Transverse colon (tissue), 4 donors: ENCODE results near the gene VIM. TPM values are rescaled to one million over a fixed set of nuclear protein-coding genes. Genes with fewer than 3 reads are reported as not detected.
A peak's percentile ranks its signal among the peaks of the same experiment; 100 is the strongest.

ENCODE experiments used
- DNase-seq: peaks from one replicate; pipeline ENCODE4 v3.0.0-alpha.2; 2019
- H3K27ac ChIP-seq, 4 donors: fragments of 200-600 bp; sonication (generic); 2 replicates each; pipeline ENCODE4 v1.5.1; 2016 to 2018; ENCODE audit warnings: inconsistent platforms in 4 of 4
- H3K27me3 ChIP-seq: fragments of 200-600 bp; sonication (generic); 2 replicates; pipeline ENCODE4 v1.5.1; 2017; ENCODE audit warnings: inconsistent platforms
- H3K36me3 ChIP-seq, 4 donors: fragments of 200-600 bp; sonication (generic); 2 replicates each; pipeline ENCODE4 v1.5.1; 2017 to 2019; ENCODE audit warnings: inconsistent platforms in 4 of 4
- H3K4me1 ChIP-seq, 4 donors: fragments of 200-600 bp; sonication (generic); 2 replicates each; pipeline ENCODE4 v1.5.1; 2017 to 2020; ENCODE audit warnings: inconsistent platforms in 4 of 4
- H3K4me3 ChIP-seq, 4 donors: fragments of 200-600 bp; sonication (generic); 1 replicate in 1 of 4; 2 replicates in 3 of 4; pipeline versions ENCODE4 v1.5.1 to v1.6.1; 2017 to 2019; ENCODE audit warnings: inconsistent platforms in 4 of 4
- H3K9me3 ChIP-seq, 2 donors: fragments of 200-600 bp; sonication (generic); 2 replicates each; pipeline ENCODE4 v1.5.1; 2017 to 2019; ENCODE audit warnings: inconsistent platforms in 2 of 2
- EP300 ChIP-seq: sonication (generic); formaldehyde crosslinking; IDR thresholded peaks from one replicate; pipeline ENCODE4 v1.6.1; 2017; ENCODE audit warnings: antibody characterized with exemption, low read depth
- POLR2A ChIP-seq: fragments of 450-650 bp; IDR thresholded peaks from one replicate; pipeline ENCODE4 v1.6.1; 2016; ENCODE audit warnings: antibody characterized with exemption, mild to moderate bottlenecking, moderate library complexity
- POLR2AphosphoS5 ChIP-seq, 3 donors: sonication (generic); formaldehyde crosslinking; IDR thresholded peaks; one replicate each; pipeline ENCODE4 v1.6.1; 2016; ENCODE audit warnings: antibody characterized with exemption in 3 of 3
- WGBS, 2 donors: methylation state at CpG; one replicate each; pipeline ENCODE4 v1.1.5; 2018; ENCODE audit warnings: low coverage in 1 of 2; 5-methylcytosine and 5-hydroxymethylcytosine counted together
- in situ Hi-C, 4 donors: fragments of 200-750 bp; cut with MboI; loops; one replicate each; pipeline versions ENCODE4 v1.15.0 to v1.15.1; 2017; ENCODE audit warnings: low sequenced_read_pairs in 3 of 4, low pct_ligation_motif_present in 1 of 4, low pct_unique_long_range_greater_than_20kb in 1 of 4
- intact Hi-C: fragments of 100-400 bp; cut with DNase I; formaldehyde crosslinking; loops from one replicate; pipeline ENCODE4 v1.15.1; 2023; ENCODE audit warnings: low total_unique reads
- total RNA-seq, 4 donors: library from RNA; depleted of rRNA; stranded (reverse); fragments of >200 nt; gene quantifications; one replicate each; pipeline ENCODE4 v1.1.0, GENCODE V29; 2016
- TF ChIP-seq, protein P1 (sequence below), 5 experiments: fragments of 200-600 bp in 3 of 5; fragments of 450-650 bp in 2 of 5; sonication (generic) in 3 of 5; IDR thresholded peaks; 1 replicate in 2 of 5; 2 replicates in 3 of 5; pipeline ENCODE4 v1.5.1; 2016 to 2017; ENCODE audit warnings: antibody characterized with exemption in 5 of 5, inconsistent platforms in 3 of 5, mild to moderate bottlenecking in 2 of 5, moderate library complexity in 1 of 5

VIM gene
- 1,000 to 10,000 TPM in 1 of 4 donors, 100 to 1,000 TPM in 3; 345 to 1,157 (median 686) TPM for total RNA-seq

DNA sequence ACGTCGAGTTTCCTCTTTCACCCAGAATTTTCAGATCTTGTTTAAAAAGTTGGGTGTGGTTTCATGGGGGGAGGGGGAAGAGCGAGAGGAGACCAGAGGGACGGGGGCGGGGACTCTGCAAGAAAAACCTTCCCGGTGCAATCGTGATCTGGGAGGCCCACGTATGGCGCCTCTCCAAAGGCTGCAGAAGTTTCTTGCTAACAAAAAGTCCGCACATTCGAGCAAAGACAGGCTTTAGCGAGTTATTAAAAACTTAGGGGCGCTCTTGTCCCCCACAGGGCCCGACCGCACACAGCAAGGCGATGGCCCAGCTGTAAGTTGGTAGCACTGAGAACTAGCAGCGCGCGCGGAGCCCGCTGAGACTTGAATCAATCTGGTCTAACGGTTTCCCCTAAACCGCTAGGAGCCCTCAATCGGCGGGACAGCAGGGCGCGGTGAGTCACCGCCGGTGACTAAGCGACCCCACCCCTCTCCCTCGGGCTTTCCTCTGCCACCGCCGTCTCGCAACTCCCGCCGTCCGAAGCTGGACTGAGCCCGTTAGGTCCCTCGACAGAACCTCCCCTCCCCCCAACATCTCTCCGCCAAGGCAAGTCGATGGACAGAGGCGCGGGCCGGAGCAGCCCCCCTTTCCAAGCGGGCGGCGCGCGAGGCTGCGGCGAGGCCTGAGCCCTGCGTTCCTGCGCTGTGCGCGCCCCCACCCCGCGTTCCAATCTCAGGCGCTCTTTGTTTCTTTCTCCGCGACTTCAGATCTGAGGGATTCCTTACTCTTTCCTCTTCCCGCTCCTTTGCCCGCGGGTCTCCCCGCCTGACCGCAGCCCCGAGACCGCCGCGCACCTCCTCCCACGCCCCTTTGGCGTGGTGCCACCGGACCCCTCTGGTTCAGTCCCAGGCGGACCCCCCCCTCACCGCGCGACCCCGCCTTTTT lies at the start of gene VIM:
Gene VIM (plus strand): TSS at position 151 of the 925 bp plus-strand sequence. CDS start 1,182 bp downstream, outside the sequence.
- H3K27ac ChIP-seq, result peak within 1 kb of the TSS; percentile 92 to 99 (median 96)
- peak within 1 kb of the TSS; percentile 54 to 69 (median 58) for H3K4me3 ChIP-seq
- H3K9me3 ChIP-seq, result no peaks in the 10 kb centered on the region
- peak; percentile 73 to 82 (median 81) for TF ChIP-seq POLR2AphosphoS5 (IDR thresholded peaks at IDR 0.05)
- TF ChIP-seq POLR2A, result peak; percentile 66
- TF ChIP-seq EP300, result peak; percentile 14
- TF ChIP-seq, protein P1, sequence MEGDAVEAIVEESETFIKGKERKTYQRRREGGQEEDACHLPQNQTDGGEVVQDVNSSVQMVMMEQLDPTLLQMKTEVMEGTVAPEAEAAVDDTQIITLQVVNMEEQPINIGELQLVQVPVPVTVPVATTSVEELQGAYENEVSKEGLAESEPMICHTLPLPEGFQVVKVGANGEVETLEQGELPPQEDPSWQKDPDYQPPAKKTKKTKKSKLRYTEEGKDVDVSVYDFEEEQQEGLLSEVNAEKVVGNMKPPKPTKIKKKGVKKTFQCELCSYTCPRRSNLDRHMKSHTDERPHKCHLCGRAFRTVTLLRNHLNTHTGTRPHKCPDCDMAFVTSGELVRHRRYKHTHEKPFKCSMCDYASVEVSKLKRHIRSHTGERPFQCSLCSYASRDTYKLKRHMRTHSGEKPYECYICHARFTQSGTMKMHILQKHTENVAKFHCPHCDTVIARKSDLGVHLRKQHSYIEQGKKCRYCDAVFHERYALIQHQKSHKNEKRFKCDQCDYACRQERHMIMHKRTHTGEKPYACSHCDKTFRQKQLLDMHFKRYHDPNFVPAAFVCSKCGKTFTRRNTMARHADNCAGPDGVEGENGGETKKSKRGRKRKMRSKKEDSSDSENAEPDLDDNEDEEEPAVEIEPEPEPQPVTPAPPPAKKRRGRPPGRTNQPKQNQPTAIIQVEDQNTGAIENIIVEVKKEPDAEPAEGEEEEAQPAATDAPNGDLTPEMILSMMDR (IDR thresholded peaks at IDR 0.05), result no peak
- WGBS, 2 donors, result 0 to 1% methylated on average over 11 to 71 of the region's 77 CpGs
- H3K36me3 ChIP-seq, result peaks cover 0 to 9% (median 1%) of the 10 kb centered on the region in 4 donors
- peaks cover 21% of the 10 kb centered on the region for H3K27me3 ChIP-seq
- H3K4me1 ChIP-seq, result peaks cover 10 to 60% (median 34%) of the 10 kb centered on the region in 4 donors
- in situ Hi-C loops (no loop called here), intact Hi-C loops (loop anchor here (2.0 kb wide), 1 partner anchor 28 kb away; the partner anchor contains the start of gene TRDMT1)
- DNase-seq, result peak; percentile 81

- TF ChIP-seq, protein P1 (IDR thresholded peaks at IDR 0.05), result no peak
- Histone ChIP-seq H3K9me3 (no peaks in the 10 kb centered on the region), H3K4me1 (peaks cover 0 to 5% (median 0%) of the 10 kb centered on the region in 4 donors), H3K36me3 (no peaks in the 10 kb centered on the region), H3K27me3 (no peaks in the 10 kb centered on the region), H3K27ac (no peak overlapping the region), H3K4me3 (no peak overlapping the region)
- in situ Hi-C loops (no loop called here), intact Hi-C loops (no loop called here)
- WGBS, 2 donors, result 84 to 85% methylated on average over 3 of the region's 3 CpGs
- no peak for DNase-seq
Observed at GRCh38 chr10:17179002-17179401, 49.0 kb upstream of the VIM start.

- Histone ChIP-seq H3K27ac (no peak overlapping the region), H3K36me3 (no peaks in the 10 kb centered on the region), H3K4me1 (no peaks in the 10 kb centered on the region), H3K4me3 (no peak overlapping the region), H3K27me3 (no peaks in the 10 kb centered on the region), H3K9me3 (no peaks in the 10 kb centered on the region)
- intact Hi-C loops, result no loop called here
- WGBS, 2 donors, result 86 to 95% methylated on average over 2 to 5 of the region's 5 CpGs
- in situ Hi-C loops, result no loop called here
- DNase-seq, result no peak
- TF ChIP-seq POLR2A, result no peak
- TF ChIP-seq EP300, result no peak
- TF ChIP-seq, protein P1 (IDR thresholded peaks at IDR 0.05), result no peak
- TF ChIP-seq POLR2AphosphoS5 (IDR thresholded peaks at IDR 0.05), result no peak
Observed at GRCh38 chr10:17181110-17181509, 46.9 kb upstream of the VIM start.

DNA sequence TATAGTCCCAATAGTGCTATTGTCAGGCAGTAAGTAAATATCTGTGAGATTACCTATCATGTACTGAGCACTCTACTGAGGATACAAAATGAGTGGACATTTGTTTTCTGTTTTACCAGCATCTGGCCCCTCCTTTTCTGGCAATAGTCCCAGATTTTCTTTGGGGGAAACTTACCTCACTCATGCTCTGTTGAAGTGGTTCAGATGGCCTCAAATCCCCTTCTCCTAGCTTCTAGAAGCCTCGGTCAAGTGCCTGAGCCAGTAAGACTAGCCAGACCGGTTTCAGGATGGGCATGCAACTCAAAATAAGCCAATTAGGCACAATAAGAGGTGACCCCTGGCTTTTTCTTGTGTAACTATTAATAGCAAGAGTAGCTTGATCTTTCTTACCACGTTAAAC lies 46.3 kb upstream of the VIM start:
- TF ChIP-seq POLR2AphosphoS5 (IDR thresholded peaks at IDR 0.05) (no peak), POLR2A (no peak)
- TF ChIP-seq, protein P1 (IDR thresholded peaks at IDR 0.05), result no peak
- intact Hi-C loops, result no loop called here
- H3K27me3 ChIP-seq, result no peaks in the 10 kb centered on the region
- H3K4me3 ChIP-seq, result no peak overlapping the region
- DNase-seq, result no peak
- WGBS, 2 donors, result 80 to 84% methylated on average over 1 to 3 of the region's 3 CpGs
- no peaks in the 10 kb centered on the region for H3K36me3 ChIP-seq
- no peaks in the 10 kb centered on the region for H3K9me3 ChIP-seq
- no peak overlapping the region for H3K27ac ChIP-seq
- H3K4me1 ChIP-seq, result no peaks in the 10 kb centered on the region
- in situ Hi-C loops, result no loop called here
